Activated CD8-positive, alpha-beta T cell treated with anti-CD3 and anti-CD28 coated beads for 36 hours (primary cell): Measurements from ENCODE around the gene BICRAL. TPM values are rescaled to one million over a fixed set of nuclear protein-coding genes. Genes with fewer than 3 reads are reported as not detected.
A peak's percentile ranks its signal among the peaks of the same experiment; 100 is the strongest.

Experiments used
- ATAC-seq: fragments of 200-7000 bp; cut with Tn5 transposase; one replicate; pipeline ENCODE4 v1.10.0; 2021; ENCODE audit warnings: mild to moderate bottlenecking, moderate library complexity
- CTCF ChIA-PET: fragments of 350-600 bp; sonication (Branson Sonifier 250); formaldehyde crosslinking; loops from one replicate; lab custom pipeline; 2021; ENCODE audit warnings: antibody characterized with exemption; lab: Charles Lee
- POLR2A ChIA-PET: fragments of 350-600 bp; sonication (Branson Sonifier 250); formaldehyde crosslinking; loops from one replicate; lab custom pipeline; 2021; ENCODE audit warnings: antibody characterized with exemption; lab: Charles Lee
- DNase-seq: peaks from one replicate; pipeline ENCODE4 v3.0.0-alpha.2; 2020
- H3K27ac Mint-ChIP-seq: one replicate; pipeline ENCODE4 v1.8.0; 2021; ENCODE audit warnings: mild to moderate bottlenecking, mixed read lengths
- H3K27me3 Mint-ChIP-seq: one replicate; pipeline ENCODE4 v1.8.0; 2021; ENCODE audit warnings: mixed read lengths
- H3K36me3 Mint-ChIP-seq: one replicate; pipeline ENCODE4 v1.8.0; 2021; ENCODE audit warnings: low read depth, mixed read lengths
- H3K4me1 Mint-ChIP-seq: one replicate; pipeline ENCODE4 v1.8.0; 2021; ENCODE audit warnings: low read depth, mixed read lengths
- H3K4me3 Mint-ChIP-seq: one replicate; pipeline ENCODE4 v1.8.0; 2021; ENCODE audit warnings: mild to moderate bottlenecking, moderate library complexity, mixed read lengths
- H3K9me3 Mint-ChIP-seq: one replicate; pipeline ENCODE4 v1.8.0; 2021; ENCODE audit warnings: mixed read lengths
- CTCF ChIP-seq: fragments of 200-600 bp; IDR thresholded peaks from one replicate; pipeline ENCODE4 v1.8.0; 2022; ENCODE audit warnings: antibody characterized with exemption, mild to moderate bottlenecking
- intact Hi-C: fragments of 100-400 bp; cut with micrococcal nuclease; formaldehyde crosslinking; loops from one replicate; pipeline ENCODE4 v1.10.0; 2022
- total RNA-seq, 2 experiments: library from RNA; stranded (reverse); gene quantifications; one replicate each; pipeline ENCODE4 v1.2.3, GENCODE V29; 2021

The BICRAL gene
- total RNA-seq, 2 experiments from 2014 or later, result 9.7 to 9.8 TPM

- no peaks in the 10 kb centered on the region for H3K27me3 Mint-ChIP-seq
- no peak overlapping the region for H3K4me3 Mint-ChIP-seq
- no peak for TF ChIP-seq CTCF
- peaks cover 24% of the 10 kb centered on the region for H3K36me3 Mint-ChIP-seq
- intact Hi-C loops, result no loop called here
- ChIA-PET POLR2A (interaction anchor here (0.6 to 0.9 kb wide), 4 partner anchors 13 to 18 kb away, joined by 3 read pairs; no protein-coding TSS in a partner anchor), CTCF (interaction anchor here (1.0 to 1.4 kb wide), 2 partner anchors 20 to 63 kb away, joined by 3 read pairs; no protein-coding TSS in a partner anchor)
- ATAC-seq (no peak), DNase-seq (no peak)
- H3K27ac Mint-ChIP-seq, result peak overlapping the region; percentile 44
- H3K4me1 Mint-ChIP-seq, result peaks cover 40% of the 10 kb centered on the region
- H3K9me3 Mint-ChIP-seq, result no peaks in the 10 kb centered on the region
Observed at GRCh38 chr6:42788671-42789070, 6.8 kb downstream of the BICRAL start.

- Mint-ChIP-seq H3K27ac (peak overlapping the region; percentile 68), H3K4me3 (no peak overlapping the region), H3K9me3 (no peaks in the 10 kb centered on the region), H3K4me1 (peaks cover 26% of the 10 kb centered on the region), H3K36me3 (peaks cover 11% of the 10 kb centered on the region), H3K27me3 (no peaks in the 10 kb centered on the region)
- ATAC-seq, result peak; percentile 61
- no peak for DNase-seq
- TF ChIP-seq CTCF, result no peak
- POLR2A ChIA-PET, result interaction anchor here (0.6 to 1.2 kb wide), 6 partner anchors 10 to 847 kb away, joined by 3 to 4 read pairs (median 3); partner anchors contain the start of gene RPL7L1
- CTCF ChIA-PET, result interaction anchor here (0.9 to 1.8 kb wide), 3 partner anchors 21 to 64 kb away, joined by 3 to 5 read pairs (median 3); no protein-coding TSS in a partner anchor
- intact Hi-C loops, result no loop called here
Observed at GRCh38 chr6:42790549-42791181, 8.8 kb downstream of the BICRAL start.

- Mint-ChIP-seq H3K4me1 (peaks cover 35% of the 10 kb centered on the region), H3K9me3 (no peaks in the 10 kb centered on the region), H3K27me3 (no peaks in the 10 kb centered on the region), H3K27ac (peak overlapping the region; percentile 61), H3K36me3 (peaks cover 9% of the 10 kb centered on the region), H3K4me3 (no peak overlapping the region)
- ChIA-PET CTCF (interaction anchor here (0.8 kb wide), 1 partner anchor 87 kb away, joined by 3 read pairs; the partner anchor contains the start of gene RPL7L1), POLR2A (interaction anchor here (1.3 to 1.5 kb wide), 2 partner anchors 8 to 46 kb away, joined by 3 to 4 read pairs; partner anchors contain the start of gene TBCC)
- ATAC-seq (no peak), DNase-seq (no peak)
- intact Hi-C loops, result no loop called here
- no peak for TF ChIP-seq CTCF
Observed at GRCh38 chr6:42791706-42792320, 10.0 kb downstream of the BICRAL start.

GRCh38 chr6:42795651-42796050 is 13.8 kb downstream of the BICRAL start:
- intact Hi-C loops, result no loop called here
- H3K27ac Mint-ChIP-seq, result no peak overlapping the region
- POLR2A ChIA-PET, result interaction anchor here (0.6 to 0.9 kb wide), 2 partner anchors 13 to 635 kb away, joined by 3 read pairs; no protein-coding TSS in a partner anchor

More at GRCh38 chr6:42795651-42796050, 13.8 kb downstream of the BICRAL start:
- Mint-ChIP-seq H3K36me3 (no peaks in the 10 kb centered on the region), H3K9me3 (no peaks in the 10 kb centered on the region), H3K4me3 (no peak overlapping the region), H3K27me3 (no peaks in the 10 kb centered on the region), H3K4me1 (peaks cover 16% of the 10 kb centered on the region)
- TF ChIP-seq CTCF, result no peak
- CTCF ChIA-PET, result interaction anchor here (1.3 kb wide), 1 partner anchor 69 kb away, joined by 3 read pairs; no protein-coding TSS in a partner anchor
- DNase-seq (no peak), ATAC-seq (no peak)
